ENCODE measurements around the gene CAMTA1. TPM values are rescaled to one million over a fixed set of nuclear protein-coding genes. Genes with fewer than 3 reads are reported as not detected.

The CAMTA1 gene
- total RNA-seq, 6 experiments from 2014 or later = 78.1 to 96.6 (median 86.1) TPM

GRCh38 chr1:7550981-7551380 is 765.7 kb downstream of the CAMTA1 start:
- no peak for TF ChIP-seq CTCF (IDR thresholded peaks at IDR 0.05)
- DNase-seq = no peak
- peaks cover 13% of the 10 kb centered on the region for H3K4me1 Mint-ChIP-seq (ENCODE audit: low read depth)
- peaks cover 15% of the 10 kb centered on the region for H3K36me3 Mint-ChIP-seq (ENCODE audit: low read depth)
- peaks cover 11% of the 10 kb centered on the region for H3K9me3 Mint-ChIP-seq
- H3K27me3 Mint-ChIP-seq (ENCODE audit: insufficient read depth) = peaks cover 22% of the 10 kb centered on the region
- no peak overlapping the region for H3K27ac Mint-ChIP-seq
- H3K4me3 Mint-ChIP-seq = no peak overlapping the region

GRCh38 chr1:7551442-7551841 is 766.2 kb downstream of the CAMTA1 start:
- no peak for TF ChIP-seq CTCF (IDR thresholded peaks at IDR 0.05)
- H3K4me3 Mint-ChIP-seq = no peak overlapping the region
- peaks cover 11% of the 10 kb centered on the region for H3K9me3 Mint-ChIP-seq
- H3K4me1 Mint-ChIP-seq (ENCODE audit: low read depth) = peaks cover 13% of the 10 kb centered on the region
- H3K27me3 Mint-ChIP-seq (ENCODE audit: insufficient read depth) = peaks cover 26% of the 10 kb centered on the region
- DNase-seq = no peak
- H3K27ac Mint-ChIP-seq = no peak overlapping the region
- peaks cover 15% of the 10 kb centered on the region for H3K36me3 Mint-ChIP-seq (ENCODE audit: low read depth)

- DNase-seq = no peak
Observed at GRCh38 chr1:7552402-7552801, 767.1 kb downstream of the CAMTA1 start.

GRCh38 chr1:7553042-7553690 is 767.9 kb downstream of the CAMTA1 start:
- Mint-ChIP-seq H3K27me3 (ENCODE audit: insufficient read depth) (peaks cover 32% of the 10 kb centered on the region), H3K27ac (no peak overlapping the region), H3K4me1 (ENCODE audit: low read depth) (peaks cover 13% of the 10 kb centered on the region), H3K9me3 (peaks cover 11% of the 10 kb centered on the region), H3K4me3 (no peak overlapping the region), H3K36me3 (ENCODE audit: low read depth) (peaks cover 15% of the 10 kb centered on the region)
- no peak for DNase-seq
- no peak for TF ChIP-seq CTCF (IDR thresholded peaks at IDR 0.05)

More at GRCh38 chr1:7552402-7552801, 767.1 kb downstream of the CAMTA1 start:
- Mint-ChIP-seq H3K36me3 (ENCODE audit: low read depth) (peaks cover 15% of the 10 kb centered on the region), H3K9me3 (peaks cover 11% of the 10 kb centered on the region), H3K4me3 (no peak overlapping the region), H3K27me3 (ENCODE audit: insufficient read depth) (peaks cover 31% of the 10 kb centered on the region), H3K27ac (no peak overlapping the region), H3K4me1 (ENCODE audit: low read depth) (peaks cover 13% of the 10 kb centered on the region)
- no peak for TF ChIP-seq CTCF (IDR thresholded peaks at IDR 0.05)

GRCh38 chr1:7554385-7555235 is 769.4 kb downstream of the CAMTA1 start:
- peaks cover 15% of the 10 kb centered on the region for H3K36me3 Mint-ChIP-seq (ENCODE audit: low read depth)

More at GRCh38 chr1:7554385-7555235, 769.4 kb downstream of the CAMTA1 start:
- Mint-ChIP-seq H3K27me3 (ENCODE audit: insufficient read depth) (peaks cover 37% of the 10 kb centered on the region), H3K27ac (no peak overlapping the region), H3K4me3 (no peak overlapping the region), H3K4me1 (ENCODE audit: low read depth) (peaks cover 6% of the 10 kb centered on the region), H3K9me3 (peaks cover 11% of the 10 kb centered on the region)
- TF ChIP-seq CTCF (IDR thresholded peaks at IDR 0.05) = no peak
- no peak for DNase-seq
